Stimulated activated CD4-positive, alpha-beta T cell treated with anti-CD3 and anti-CD28 coated beads, TNF-alpha, amount 100 ng/mL, for 48 hours (primary cell): Measurements from ENCODE around the gene OSBPL6.
"Not testable (repeated sequence)": the region's sequence is repeated elsewhere in the genome, so short reads cannot be mapped to it uniquely, and the experiment has no call there.

Experiments
- DNase-seq, 3 donors: peaks; one replicate each; pipeline ENCODE4 v3.0.0-alpha.2; 2020; ENCODE audit warnings: low read depth in 3 of 3

Gene OSBPL6

DNA sequence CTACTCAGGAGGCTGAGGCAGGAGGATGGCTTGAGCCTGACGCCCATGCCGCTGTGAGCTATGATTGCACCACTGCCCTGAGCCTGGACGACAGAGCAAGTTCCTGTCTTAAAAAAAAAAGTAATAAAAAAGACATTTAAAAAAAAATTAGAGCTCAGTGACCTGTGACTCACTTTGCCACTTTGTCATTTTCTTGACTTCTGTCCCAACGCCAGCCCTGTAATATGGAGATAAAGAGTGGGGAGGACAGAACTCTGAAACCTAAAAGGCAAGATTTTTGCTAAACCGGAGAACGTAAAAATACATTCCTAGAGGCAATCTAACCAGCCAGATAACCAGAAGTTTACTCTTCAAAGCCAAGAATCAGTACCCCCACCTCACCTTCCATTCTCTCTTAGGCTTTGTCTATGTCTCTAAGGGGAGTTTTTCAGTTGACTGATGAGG lies 207.7 kb downstream of the OSBPL6 start:
- no peak for DNase-seq

DNA sequence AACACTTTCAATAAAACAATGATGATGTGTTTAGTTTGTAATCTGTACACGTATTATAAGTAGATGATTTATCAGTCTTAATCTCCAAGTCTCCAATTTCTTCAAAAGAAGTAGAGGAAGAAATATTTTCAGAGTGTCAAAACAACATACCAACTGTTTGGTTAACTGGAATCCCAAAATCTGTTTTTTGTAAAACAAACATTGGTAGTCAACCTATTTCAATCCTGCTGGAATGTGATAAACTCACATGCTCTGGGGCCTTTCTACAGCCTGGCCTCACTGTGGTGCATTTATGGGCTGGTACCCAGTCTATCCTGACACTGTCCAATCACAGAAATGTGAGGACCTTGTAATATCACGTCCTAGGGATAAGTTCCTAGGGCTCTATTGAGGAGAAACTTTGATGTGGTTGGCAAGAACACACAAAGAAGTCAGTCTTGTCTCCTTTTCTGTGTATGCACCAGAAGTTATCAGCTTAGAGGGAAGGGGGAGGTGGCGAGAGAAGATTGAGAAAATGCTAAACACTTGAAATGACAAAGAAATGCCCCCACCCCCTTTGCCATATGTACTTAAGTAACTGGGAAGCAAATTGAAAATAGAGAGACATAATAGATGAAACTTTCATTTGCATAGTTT lies 209.5 kb downstream of the OSBPL6 start:
- no peak for DNase-seq

DNA sequence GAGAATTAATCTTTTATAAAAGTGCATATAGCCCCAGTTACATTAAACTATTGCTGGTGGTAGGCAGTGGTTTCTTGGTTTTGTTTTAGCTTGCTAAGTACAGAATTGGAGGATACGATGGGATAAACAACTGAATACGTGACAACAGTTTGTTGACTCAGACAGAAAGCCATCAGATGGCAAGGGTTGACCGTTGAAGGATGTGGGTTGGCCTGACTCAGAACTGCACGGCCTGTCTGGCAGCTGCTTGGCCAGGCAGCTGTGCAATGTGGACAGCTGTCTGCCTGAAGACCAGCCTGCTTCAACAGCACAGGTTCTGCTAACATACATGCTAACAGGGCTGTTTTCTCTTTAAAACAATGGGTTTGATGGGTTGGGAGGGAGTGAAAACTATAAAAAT lies 210.1 kb downstream of the OSBPL6 start:
- DNase-seq, result no peak

DNA sequence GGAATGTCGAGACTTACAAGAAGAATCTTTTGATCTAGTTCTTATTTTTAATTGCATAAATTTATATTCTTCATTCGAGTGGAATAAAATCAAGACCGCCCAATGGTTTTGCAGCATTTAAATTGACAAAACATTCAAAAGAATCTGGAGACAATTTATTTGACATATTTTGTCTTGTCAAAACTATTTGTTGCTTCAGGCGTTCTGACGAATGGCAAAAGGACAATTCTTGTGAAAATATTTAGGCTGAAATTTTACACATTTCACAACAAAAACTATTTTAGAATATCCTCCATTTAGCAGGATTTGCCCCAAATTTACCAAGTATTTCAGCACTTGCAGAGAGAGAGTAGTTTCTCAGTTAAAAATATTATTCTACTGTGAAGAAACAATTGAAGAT lies 214.9 kb downstream of the OSBPL6 start:
- DNase-seq, result no peak

DNA sequence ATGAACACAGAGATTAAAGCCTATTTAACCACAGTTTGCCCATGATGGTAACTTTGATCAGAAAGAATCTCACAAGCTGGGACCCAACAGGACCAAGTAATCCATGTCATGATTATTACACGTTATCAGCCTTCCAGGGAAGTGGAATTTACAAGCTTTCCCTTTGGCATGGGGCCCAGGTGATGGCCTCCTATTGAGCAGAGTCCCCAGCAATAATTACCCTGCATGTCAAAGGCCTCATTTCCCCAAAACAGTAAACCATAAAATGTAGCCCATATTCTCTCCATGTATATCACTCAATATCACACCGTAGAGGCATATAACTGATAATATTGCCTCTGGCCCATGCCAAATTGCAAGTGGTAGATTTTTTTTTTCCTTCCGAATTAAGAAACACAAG lies 217.7 kb downstream of the OSBPL6 start:
- no peak for DNase-seq

DNA sequence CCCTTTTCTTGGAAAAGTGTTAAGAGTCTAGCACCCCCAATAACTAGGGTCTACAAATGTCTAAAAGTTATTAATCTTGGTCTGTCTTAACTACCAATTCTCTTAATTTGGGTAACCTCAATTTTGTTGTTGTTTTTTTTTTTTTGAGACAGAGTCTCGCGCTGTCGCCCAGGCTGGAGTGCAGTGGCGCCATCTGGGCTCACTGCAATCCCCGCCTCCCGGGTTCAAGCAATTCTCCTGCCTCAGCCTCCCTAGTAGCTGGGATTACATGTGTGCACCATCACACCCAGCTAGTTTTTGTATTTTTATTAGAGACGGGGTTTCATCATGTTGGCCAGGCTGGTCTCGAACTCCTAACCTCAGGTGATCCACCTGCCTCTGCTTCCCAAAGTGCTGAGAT lies 218.1 kb downstream of the OSBPL6 start:
- DNase-seq, result not testable (repeated sequence)

DNA sequence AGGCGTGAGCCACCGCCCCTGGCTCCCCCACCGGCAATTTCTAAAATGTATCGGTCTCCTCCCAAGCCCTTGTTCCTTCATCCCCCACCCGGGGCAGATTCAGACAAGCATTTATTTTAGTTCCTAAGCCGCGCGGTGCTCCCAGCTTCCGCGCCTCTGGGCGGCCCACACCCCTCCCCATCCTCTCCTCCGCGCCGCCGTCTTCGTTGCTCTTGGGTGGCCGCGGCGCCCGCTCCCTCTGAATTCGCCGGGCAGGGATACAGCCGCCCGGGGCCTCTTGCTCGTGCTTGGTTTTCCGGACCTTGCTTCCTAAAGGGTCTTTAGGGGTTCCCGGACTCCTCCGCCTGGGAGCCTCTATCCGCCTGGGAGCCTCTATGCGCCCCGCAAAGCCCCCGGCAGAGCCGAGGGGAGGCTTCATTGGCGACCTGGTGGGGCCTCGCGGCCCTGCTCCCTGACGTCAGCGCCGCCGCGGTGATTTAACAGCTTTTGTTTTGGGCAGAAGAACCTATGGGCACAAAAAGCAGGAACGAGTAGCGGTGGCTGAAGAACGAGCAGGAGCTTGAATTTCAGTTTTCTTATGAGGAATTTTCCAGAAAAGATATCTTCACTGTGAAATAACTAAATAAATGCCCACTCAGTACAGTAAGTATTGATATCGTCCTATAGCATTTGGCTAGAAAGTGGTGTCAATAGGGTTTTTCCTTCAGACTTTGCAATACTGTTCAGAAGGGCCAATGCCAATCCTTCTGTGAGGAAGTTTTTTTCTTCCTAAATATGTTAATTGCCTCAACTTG lies 219.4 kb downstream of the OSBPL6 start:
- DNase-seq, result peak; percentile 47 to 65 (median 62)

DNA sequence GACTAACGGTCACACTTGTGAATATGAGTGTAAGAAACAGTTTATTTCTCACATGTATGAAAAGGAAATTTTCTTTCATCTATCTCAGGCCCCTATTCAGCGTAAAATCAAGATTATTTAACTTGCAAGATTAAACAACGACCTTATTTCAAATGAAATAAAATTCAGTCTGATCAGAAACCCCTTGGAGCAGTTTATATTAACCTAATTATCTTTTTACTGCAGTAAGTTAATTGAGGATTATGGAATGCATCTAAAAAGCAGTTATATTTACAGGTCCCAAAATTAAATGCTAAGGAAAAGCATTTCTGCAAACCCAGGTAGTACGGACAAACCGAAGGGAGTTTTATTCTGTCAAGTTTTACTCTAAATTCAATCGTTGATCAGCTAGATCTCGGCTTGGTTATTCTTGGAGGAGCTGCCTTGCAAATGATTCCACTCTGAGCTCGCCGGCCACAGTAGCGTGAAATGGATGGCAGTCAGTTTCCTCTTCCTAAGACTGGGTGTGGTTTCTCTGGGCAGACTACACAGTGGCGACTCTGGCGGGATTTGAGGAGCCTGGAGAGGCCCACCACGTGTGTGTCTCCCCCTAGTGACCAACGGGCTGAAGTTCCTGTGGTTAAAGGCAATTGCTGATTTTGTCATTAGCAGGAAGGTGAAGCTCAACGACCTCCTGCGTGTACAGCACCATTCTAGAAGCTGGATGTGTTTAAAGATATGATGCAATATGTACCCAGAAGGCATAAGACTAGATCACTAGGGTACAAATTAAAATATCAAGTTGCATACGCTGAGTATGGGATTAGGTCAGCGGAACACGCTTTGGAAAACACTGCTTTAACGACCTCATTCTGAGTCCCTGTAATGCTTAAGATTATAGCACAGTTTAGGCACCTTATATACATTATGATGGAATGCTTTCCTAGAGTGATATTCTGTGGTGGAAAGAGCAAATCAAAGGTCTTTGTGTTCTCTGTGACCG lies 220.2 kb downstream of the OSBPL6 start:
- DNase-seq, result peak; percentile 63 to 76 (median 67)

DNA sequence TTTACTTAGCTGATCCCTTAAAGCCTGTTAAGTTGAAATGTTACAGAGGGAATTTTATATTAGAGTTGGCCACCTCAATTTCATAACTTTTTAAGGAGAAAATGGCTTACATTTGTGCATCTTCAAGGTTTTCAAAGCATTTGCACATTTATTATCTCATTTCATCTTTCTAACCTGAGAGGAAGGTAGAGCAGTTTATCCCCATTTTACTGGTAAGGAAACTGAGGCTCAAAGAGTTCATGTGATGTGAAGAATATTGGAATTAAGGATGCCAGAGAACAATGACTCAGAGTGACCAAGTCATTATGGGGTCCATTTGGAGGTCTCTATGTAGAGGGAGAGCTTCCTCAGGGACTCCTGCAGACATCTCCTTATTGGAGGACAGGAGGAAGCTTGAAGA lies 221.7 kb downstream of the OSBPL6 start:
- no peak for DNase-seq

DNA sequence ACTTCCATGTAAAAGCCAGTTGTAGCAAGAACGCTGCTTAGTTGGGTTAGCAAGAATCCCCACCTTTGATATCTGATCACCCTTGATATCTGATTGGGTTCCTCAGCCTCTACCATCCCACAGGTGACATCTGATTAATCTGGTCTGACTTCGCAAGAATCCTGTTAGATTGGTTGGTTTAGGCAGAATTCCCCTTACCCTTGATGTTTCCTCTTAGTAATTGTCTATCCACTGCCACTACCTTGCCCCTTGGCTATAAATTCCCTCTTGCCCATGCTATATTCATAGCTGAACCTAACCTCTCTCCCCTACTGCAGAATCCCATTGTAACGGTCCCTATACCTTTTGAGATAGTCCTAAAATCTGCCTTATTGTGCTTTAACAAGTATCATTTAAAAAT lies 223.6 kb downstream of the OSBPL6 start:
- DNase-seq, result no peak

DNA sequence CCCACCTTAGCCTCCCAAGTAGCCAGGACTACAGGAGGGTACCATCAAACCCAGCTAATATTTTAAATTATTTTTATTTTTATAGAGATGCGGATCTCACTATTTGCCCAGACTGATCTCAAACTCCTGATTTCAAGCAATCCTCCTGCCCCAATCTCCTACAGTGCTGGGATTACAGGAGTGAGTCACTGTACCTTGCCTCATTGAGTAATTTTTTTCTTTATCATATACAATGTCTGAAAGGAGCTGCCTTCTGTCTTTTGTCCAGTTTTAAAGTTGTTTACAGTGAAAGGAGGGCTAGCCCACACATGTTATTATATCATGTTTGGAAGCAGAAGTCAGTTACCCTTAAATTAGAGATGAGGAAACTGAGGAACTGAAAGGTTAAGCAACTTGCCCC lies 224.1 kb downstream of the OSBPL6 start:
- DNase-seq, result no peak

DNA sequence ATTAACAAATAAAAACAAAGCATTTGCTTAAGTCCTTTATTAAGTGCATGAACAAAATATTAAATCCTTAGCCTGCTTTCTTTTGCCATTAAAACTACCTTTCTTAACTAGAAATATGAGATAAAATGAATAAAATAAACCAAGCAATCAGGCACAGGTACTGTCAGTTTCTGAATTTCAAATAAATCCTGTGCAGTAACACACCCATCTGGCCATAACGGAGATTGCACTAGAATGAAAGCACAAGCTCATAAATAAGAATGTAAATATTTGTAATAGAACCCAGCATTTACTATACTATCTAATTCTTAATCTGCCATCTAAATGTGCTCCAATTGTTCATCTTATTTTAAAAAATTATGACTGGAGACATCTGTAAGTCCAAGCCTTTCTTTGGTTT lies 224.8 kb downstream of the OSBPL6 start:
- DNase-seq, result no peak

DNA sequence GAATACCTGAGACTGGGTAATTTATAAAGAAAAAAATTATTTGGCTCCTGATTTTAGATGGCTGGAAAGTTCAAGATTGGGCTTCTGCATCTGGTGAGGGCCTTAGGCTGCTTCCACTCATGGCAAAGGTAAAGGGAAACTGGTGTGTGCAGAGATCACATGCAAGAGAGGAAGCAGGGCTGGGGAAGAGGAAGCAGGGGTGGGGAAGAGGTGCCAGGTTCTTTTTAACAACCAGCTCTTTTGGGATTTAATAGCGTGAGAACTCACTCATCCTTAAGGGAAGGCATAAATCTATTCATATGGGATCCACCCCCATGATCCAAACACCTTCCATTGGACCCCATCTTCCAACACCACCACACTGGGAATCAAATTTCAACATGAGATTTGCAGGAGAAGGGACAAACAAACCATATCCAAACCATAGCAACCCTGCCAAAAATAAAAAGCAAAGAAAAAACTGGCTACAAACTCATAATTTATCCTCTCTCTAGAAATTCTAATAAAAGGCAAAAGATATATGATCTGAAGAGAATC lies 226.2 kb downstream of the OSBPL6 start:
- no peak for DNase-seq

DNA sequence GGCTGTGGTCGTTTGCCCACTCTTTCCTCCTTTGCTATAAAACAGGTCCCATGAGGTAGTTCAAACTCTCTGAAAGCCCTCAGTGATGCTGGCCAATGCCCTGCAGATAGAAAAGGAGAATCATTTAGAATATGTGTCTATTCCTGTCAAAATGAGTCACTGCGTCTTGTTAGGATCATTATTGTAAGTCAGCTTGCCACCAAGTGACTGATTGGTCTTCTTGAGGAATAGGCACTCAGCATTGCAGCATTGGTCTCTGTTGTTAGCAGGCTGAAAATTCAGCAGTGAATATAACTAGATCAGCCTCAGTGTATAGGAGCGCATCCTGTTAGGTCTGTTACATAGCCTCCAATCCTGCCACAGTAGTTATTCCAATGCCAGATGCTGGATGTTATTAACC lies 227.8 kb downstream of the OSBPL6 start:
- no peak for DNase-seq

DNA sequence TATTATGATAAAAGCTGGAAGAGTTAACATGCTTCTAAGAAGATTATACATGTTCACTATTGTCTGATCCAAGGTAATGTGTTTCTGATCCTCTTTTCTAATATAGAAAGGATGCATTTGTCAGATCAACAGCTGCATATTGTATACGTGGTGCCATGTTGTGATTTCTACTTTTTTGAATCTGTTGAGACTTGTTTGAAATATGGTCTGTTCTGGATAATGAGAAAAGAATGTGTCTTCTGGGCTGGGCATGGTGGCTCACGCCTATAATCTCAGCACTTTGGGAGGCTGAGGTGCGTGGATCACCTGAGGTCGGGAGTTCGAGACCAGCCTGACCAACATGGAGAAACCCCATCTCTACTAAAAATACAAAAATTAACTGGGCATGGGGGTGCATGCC lies 229.4 kb downstream of the OSBPL6 start:
- not testable (repeated sequence) for DNase-seq

DNA sequence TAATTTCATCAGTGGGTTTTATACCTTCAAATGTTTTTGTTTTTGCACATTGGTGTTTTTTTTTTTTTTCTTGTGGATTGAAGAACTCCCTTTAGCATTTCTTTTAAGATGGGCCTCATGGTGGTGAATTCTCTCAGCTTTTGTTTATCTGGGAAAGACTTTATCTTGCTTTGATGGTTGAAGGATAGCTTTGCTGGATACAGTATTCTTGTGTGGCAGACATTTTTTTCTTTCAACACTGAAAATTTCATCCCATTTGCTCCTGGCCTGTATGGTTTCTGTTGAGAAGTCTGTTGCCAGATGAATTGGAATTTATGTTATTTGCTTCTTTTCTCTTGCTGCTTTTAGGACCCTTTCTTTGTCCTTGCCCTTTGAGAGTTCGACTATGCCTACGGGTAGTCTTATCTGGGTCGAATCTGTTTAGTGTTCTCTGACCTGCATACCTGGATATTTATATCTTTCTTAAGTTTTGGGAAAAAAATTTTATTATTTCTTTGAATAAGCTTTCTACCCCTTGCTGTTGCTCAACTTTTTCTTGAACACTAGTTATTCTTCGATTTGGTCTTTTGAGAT lies 231.0 kb downstream of the OSBPL6 start:
- DNase-seq, result no peak

DNA sequence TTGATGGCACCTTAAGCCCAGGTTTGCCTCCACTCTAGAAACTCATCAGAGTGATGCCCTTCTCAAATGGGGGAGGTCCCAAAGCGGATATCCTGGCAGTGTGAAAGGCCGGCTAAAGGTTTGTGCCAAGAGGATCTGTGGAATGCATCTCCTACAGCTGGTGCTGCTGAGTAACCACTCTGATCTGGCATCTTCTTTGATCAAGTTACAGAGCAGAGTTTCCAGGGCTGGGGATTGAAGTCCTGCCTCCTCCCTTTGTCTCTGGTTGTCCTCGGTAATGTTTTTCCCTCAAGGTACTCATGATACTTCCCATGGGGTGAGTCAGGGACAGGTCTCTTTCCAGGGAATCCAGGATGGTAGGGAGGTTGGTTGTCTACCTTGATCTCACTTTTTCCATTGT lies 232.1 kb downstream of the OSBPL6 start:
- DNase-seq, result no peak

DNA sequence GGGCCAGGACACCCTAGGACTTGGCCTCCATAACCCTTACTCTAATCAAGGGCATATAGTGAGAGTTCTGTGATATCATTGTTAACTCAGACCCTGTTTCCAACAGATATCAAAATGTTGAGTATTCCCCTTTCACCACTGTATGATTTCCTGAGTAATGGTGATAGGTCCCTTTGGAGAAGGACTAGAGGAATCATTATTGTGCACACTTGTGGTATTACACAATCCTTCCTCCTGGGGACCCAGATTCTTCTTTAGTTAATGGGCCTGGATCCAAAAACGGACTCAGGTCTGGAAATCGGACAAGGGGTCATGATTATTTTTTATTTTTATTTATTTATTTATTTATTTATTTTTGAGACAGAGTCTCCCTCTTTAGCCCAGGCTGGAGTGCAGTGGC lies 233.1 kb downstream of the OSBPL6 start:
- DNase-seq, result no peak

DNA sequence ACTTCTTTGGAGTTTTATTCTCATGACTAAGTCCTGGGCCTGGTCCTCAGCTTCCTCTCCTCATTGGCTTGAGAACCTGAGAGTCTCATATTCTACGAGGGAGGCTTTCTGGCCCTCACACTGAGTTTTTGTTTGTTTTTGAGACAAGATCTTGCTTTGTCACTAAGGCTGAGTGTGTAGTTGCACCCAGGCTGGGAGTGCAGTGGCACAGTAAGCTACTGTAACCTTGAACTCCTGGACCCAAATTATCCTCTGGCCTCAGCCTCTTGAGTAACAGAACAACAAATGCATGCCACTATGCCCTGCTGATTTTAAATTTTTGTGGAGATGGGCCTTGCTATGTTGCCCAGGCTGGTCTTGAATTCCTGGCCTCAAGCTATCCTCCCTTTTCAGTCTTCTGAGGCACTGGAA lies 234.1 kb downstream of the OSBPL6 start:
- no peak for DNase-seq

DNA sequence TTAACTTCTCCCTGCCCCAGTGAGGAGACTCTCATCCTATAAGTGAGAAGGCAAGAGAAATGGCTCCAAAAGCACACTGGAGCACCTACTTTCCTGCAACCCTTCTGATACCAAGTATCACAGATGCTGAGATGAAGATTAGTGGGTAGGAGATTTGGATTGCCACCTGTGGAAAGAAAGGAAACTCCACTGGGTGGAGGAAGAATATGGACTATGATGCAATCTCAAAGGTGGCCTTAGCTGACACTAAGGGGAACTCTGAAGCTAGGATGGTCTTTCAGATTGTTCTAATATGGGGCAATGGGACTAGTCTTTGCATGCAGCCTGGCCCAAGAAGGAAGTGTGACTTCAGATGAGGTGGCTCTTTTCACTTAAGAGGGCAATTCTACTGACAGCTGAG lies 235.0 kb downstream of the OSBPL6 start:
- DNase-seq, result no peak

DNA sequence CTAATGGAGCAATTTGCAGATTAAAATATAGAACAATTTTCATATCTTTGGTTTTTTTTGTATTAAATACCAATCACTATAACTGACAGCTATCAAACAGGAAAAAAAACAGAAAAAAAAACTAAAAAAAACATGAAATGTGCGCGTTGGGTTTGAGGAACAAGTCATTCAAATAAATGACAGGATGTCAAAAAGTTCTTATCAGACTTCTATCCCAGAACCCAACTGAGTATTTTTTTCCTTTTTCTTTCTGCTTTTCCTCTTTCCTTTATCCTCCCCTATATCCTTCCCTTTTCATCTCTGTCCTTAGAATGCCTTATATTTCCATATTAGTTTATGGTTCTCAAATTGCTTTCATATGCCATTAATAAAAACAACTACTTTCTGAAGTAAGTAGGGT lies 242.3 kb downstream of the OSBPL6 start:
- DNase-seq, result no peak

DNA sequence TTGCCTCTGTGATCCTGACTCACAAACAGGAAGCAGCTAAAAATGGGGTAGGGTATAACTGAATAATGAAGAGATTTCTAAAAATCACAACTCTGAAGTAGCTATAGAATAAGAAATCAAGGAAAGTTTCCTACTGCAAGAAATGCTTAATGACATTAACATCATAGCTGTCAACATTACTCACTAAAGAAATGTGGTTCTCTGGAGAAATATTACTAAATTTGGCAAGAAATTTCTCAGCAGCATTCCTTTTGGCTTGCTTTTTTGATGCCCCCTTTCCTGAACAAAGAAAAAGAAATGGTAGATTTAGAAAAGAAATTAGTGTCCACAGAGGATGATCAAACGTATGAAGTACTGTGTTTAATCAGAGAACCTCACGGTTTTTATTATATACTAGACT lies 247.1 kb downstream of the OSBPL6 start:
- DNase-seq, result no peak
